CD4-positive, CD25-positive, alpha-beta regulatory T cell (primary cell): ENCODE results near the gene PREX1. TPM values are rescaled to one million over a fixed set of nuclear protein-coding genes. Genes with fewer than 3 reads are reported as not detected.
"Not testable (repeated sequence)": the region's sequence is repeated elsewhere in the genome, so short reads cannot be mapped to it uniquely, and the experiment has no call there.

ENCODE experiments used
- ATAC-seq, 2 donors: fragments of 150-1000 bp; cut with Tn5 transposase; one replicate each; pipeline ENCODE4 v1.10.0; 2021; ENCODE audit warnings: low read depth in 2 of 2, moderate number of reproducible peaks in 2 of 2, moderate library complexity in 1 of 2
- DNase-seq, 3 donors: peaks; one replicate each; pipeline versions ENCODE4 v3.0.0 to v3.0.0-alpha.2; 2012 to 2022; ENCODE audit warnings: mixed read lengths in 1 of 3
- H3K27ac ChIP-seq: one replicate; pipeline ENCODE4 v1.7.0; 2013; ENCODE audit warnings: mild to moderate bottlenecking, low read length; ENCODE audit not compliant: insufficient read depth, poor library complexity, severe bottlenecking
- H3K27me3 ChIP-seq: one replicate; pipeline ENCODE4 v1.7.0; 2013; ENCODE audit warnings: low read length; ENCODE audit not compliant: control insufficient read depth, insufficient read depth
- H3K36me3 ChIP-seq: one replicate; pipeline ENCODE4 v1.7.0; 2013; ENCODE audit warnings: mild to moderate bottlenecking, low read length, moderate library complexity; ENCODE audit not compliant: control insufficient read depth, insufficient read depth
- H3K4me1 ChIP-seq: 2 replicates; pipeline ENCODE4 v1.7.0; 2013; ENCODE audit warnings: mild to moderate bottlenecking, low read length; ENCODE audit not compliant: insufficient read depth, control insufficient read depth, poor library complexity, severe bottlenecking
- H3K4me3 ChIP-seq: one replicate; pipeline ENCODE4 v1.7.0; 2013; ENCODE audit warnings: low read depth, mild to moderate bottlenecking, low read length, moderate library complexity
- H3K9me3 ChIP-seq, 2 experiments: 1 replicate in 1 of 2; 2 replicates in 1 of 2; pipeline ENCODE4 v1.7.0; 2013; ENCODE audit warnings: low read length in 2 of 2, mild to moderate bottlenecking in 1 of 2, moderate library complexity in 1 of 2; ENCODE audit not compliant: control insufficient read depth in 2 of 2
- H3K27ac Mint-ChIP-seq, 3 donors: one replicate each; pipeline ENCODE4 v1.8.0; 2020 to 2022; ENCODE audit warnings: mild to moderate bottlenecking in 3 of 3, mixed read lengths in 3 of 3, moderate library complexity in 2 of 3
- H3K27me3 Mint-ChIP-seq: one replicate; pipeline ENCODE4 v1.8.0; 2022; ENCODE audit warnings: mild to moderate bottlenecking, mixed read lengths
- H3K36me3 Mint-ChIP-seq: one replicate; pipeline ENCODE4 v1.8.0; 2020; ENCODE audit warnings: mixed read lengths
- H3K4me1 Mint-ChIP-seq, 4 donors: one replicate each; pipeline ENCODE4 v1.8.0; 2020 to 2022; ENCODE audit warnings: mixed read lengths in 4 of 4, mild to moderate bottlenecking in 1 of 4
- H3K4me3 Mint-ChIP-seq, 4 donors: one replicate each; pipeline ENCODE4 v1.8.0; 2020 to 2022; ENCODE audit warnings: mild to moderate bottlenecking in 4 of 4, mixed read lengths in 4 of 4, moderate library complexity in 3 of 4
- H3K9me3 Mint-ChIP-seq, 7 donors: one replicate each; pipeline ENCODE4 v1.8.0; 2020 to 2022; ENCODE audit warnings: mixed read lengths in 7 of 7, mild to moderate bottlenecking in 3 of 7, moderate library complexity in 2 of 7
- polyA plus RNA-seq, 4 donors: library from polyadenylated mRNA; unstranded; fragments of 300-500 nt; fragmentation: Illumina TruSeq; gene quantifications; one replicate each; pipeline ENCODE4 v1.2.3, GENCODE V29; 2021
- total RNA-seq: library from RNA; stranded (reverse); gene quantifications from one replicate; pipeline ENCODE4 v1.2.3, GENCODE V29; 2022

PREX1 gene
- total and polyA plus RNA-seq, 5 donors from 2014 or later: 40.8 to 264 (median 57.0) TPM

DNA sequence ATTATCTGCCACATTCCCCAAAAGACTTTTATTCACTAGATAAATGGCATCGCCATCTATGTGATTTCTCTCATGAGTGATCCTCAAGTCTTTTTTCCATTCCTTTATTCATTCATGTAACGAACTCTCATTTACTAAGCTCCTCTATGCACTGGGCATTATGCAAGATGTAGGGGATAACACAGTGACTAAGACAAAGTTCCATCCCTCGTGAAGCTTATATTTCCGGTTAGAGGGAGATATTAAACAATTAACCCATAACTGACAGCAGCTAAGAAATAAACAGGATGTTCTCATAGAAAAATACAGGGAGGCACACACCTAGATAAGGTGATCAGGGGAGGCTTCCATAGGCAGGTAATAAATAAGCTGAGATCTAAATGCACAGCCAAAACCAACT is 17.2 kb upstream of the PREX1 start:
- ATAC-seq: peak; percentile 19 to 47
- Histone ChIP-seq H3K9me3 (no peaks in the 10 kb centered on the region), H3K27me3 (no peaks in the 10 kb centered on the region), H3K27ac (no peak overlapping the region), H3K4me3 (no peak overlapping the region), H3K36me3 (no peaks in the 10 kb centered on the region), H3K4me1 (peaks cover 9% of the 10 kb centered on the region)
- DNase-seq: peak in 1 of 3 donors; percentile 38
- H3K9me3 Mint-ChIP-seq: peaks cover 0 to under 1% (median 0%) of the 10 kb centered on the region in 7 donors
- H3K27me3 Mint-ChIP-seq: peaks cover 4% of the 10 kb centered on the region
- H3K4me1 Mint-ChIP-seq: peaks cover 9 to 32% (median 14%) of the 10 kb centered on the region in 4 donors
- no peaks in the 10 kb centered on the region for H3K36me3 Mint-ChIP-seq
- H3K4me3 Mint-ChIP-seq: peak overlapping the region in 1 of 4 donors; percentile 21
- peak overlapping the region in 2 of 3 donors; percentile 39 to 44 for H3K27ac Mint-ChIP-seq

DNA sequence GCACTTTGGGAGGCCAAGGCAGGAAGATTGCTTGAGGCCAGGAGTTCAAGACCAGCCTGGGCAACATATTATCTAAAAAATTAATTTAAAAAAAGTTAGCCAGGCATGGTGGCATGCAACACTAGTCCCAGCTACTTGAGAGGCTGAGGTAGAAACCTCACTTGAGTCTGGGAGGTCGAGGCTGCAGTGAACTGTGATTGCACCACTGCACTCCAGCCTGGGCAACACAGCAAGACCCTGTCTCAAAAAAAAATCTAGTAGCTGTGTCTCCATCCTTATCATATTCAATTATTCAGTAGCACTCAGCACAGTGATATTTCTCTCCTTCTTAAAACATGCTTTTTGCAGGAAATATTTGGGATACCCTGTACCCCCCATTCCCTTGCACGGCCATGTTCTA is 16.1 kb upstream of the PREX1 start:
- H3K27me3 ChIP-seq, H3K4me3 Mint-ChIP-seq, H3K4me1 ChIP-seq, H3K27ac Mint-ChIP-seq, H3K36me3 ChIP-seq, H3K9me3 ChIP-seq, H3K4me3 ChIP-seq, H3K9me3 Mint-ChIP-seq, DNase-seq, H3K27ac ChIP-seq, H3K27me3 Mint-ChIP-seq, ATAC-seq, H3K36me3 Mint-ChIP-seq: not testable (repeated sequence)
- H3K4me1 Mint-ChIP-seq: peaks cover 13 to 39% (median 17%) of the 10 kb centered on the region in 4 donors

DNA sequence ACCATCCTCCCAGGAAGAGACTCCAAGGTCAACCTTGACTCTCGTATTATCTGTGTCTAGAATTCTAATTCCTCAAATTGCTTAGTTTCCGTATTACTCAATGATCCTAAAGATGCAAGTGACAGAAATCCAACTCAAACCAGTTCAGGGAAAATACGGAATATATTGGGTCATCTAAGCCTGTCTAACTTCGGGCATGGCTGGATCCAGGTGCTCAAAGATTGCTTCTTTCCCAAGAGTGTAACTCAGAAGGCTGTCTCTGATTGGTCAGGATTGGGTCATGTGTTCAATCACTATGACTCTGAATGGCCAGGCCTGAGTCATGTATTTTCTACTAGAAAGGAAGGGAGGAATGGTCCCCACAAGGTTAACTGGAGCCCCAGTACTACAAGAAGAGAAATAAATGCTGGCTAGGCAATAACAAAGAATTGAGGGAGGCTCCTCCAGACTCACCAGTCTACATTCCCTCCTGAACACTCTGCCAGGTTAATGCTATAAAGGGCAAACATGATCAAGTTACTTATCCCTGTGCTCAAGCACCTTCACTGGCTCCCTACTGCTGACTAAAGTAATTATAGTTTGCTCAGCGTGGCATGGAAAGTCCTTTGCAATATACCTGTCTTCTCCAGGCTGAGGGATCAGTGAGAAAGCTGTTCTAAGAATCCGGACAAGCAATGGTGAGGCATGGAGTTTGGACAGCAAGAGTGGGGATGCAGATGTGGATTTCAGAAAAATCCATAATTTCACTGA is 15.4 kb upstream of the PREX1 start:
- Mint-ChIP-seq H3K9me3 (no peaks in the 10 kb centered on the region), H3K4me1 (peaks cover 13 to 39% (median 17%) of the 10 kb centered on the region in 4 donors), H3K27ac (peak overlapping the region in 1 of 3 donors; percentile 8), H3K4me3 (no peak overlapping the region), H3K27me3 (peaks cover 4% of the 10 kb centered on the region), H3K36me3 (no peaks in the 10 kb centered on the region)
- ATAC-seq (no peak), DNase-seq (peak in 1 of 3 donors; percentile 5)
- Histone ChIP-seq H3K27me3 (no peaks in the 10 kb centered on the region), H3K27ac (no peak overlapping the region), H3K4me3 (no peak overlapping the region), H3K4me1 (peaks cover 9% of the 10 kb centered on the region), H3K36me3 (no peaks in the 10 kb centered on the region), H3K9me3 (no peaks in the 10 kb centered on the region)

DNA sequence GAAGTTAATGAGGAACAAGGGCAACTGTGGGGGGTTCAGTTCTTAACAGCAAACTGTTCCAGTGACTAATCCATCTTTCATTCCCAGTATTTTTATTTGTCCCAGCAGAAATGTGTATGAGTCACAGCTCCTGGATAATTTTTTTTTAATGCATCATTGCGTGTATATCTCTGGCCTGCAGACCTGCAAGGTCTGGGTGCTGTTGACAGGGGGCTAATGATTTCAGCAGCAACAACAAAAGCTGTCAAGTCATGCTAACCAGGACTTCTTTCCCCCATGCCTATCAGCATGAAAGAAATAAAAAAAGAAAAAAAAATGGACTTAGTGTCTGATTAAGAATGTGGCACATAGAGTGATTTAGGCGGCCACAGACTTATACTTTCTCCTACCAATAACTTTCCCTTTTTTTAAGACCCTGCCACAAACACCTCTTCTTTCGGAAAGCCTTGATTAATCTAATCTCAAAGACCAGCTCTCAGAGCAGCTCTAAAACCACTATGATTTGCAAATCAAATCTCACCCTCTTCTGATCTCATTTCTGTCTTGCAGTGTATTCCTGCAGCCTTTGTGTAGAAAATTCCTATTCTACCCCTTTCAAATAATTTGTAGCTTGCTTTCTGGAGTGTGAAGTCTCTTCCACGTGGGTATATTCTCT is 14.2 kb upstream of the PREX1 start:
- no peaks in the 10 kb centered on the region for H3K36me3 ChIP-seq
- DNase-seq: no peak
- peak overlapping the region in 1 of 3 donors; percentile 52 for H3K27ac Mint-ChIP-seq
- ATAC-seq: no peak
- H3K4me3 ChIP-seq: no peak overlapping the region
- peaks cover 8% of the 10 kb centered on the region for H3K4me1 ChIP-seq
- H3K27me3 ChIP-seq: no peaks in the 10 kb centered on the region
- no peaks in the 10 kb centered on the region for H3K9me3 ChIP-seq
- H3K36me3 Mint-ChIP-seq: no peaks in the 10 kb centered on the region
- no peak overlapping the region for H3K4me3 Mint-ChIP-seq
- H3K4me1 Mint-ChIP-seq: peaks cover 7 to 30% (median 11%) of the 10 kb centered on the region in 4 donors
- no peak overlapping the region for H3K27ac ChIP-seq
- H3K9me3 Mint-ChIP-seq: no peaks in the 10 kb centered on the region
- peaks cover 4% of the 10 kb centered on the region for H3K27me3 Mint-ChIP-seq

DNA sequence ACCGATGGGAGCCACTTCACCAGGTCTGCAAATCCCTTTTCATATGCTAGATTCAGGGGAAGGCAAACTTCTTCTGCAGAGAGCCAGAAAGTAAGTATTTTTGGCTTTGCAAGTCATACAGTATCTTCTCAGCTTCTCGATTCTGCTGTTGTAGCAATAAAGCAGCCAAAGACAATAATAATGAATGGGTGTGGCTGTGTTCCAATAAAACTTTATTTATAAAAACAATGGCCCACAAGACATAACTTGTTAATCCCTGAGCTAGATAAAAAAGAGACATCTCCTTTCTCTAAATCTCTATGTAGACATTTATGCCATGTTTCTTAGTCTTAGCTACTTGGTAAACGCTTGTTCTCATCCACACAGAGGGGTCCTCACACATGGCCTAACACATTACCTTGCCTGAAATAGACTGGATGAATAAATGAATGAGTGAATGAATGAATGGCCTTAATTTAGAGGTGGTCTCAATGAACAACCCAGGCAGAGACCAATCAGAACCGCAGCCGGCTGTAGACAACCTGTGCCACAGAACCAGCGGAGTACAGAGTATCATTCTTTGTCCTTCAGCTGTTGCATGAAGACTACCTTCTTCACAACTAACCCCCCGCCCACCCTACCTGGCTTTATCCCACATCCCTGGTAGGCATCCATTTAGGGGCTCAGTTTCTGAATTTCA is 13.5 kb upstream of the PREX1 start:
- H3K9me3 ChIP-seq: no peaks in the 10 kb centered on the region
- Mint-ChIP-seq H3K36me3 (no peaks in the 10 kb centered on the region), H3K4me1 (peaks cover 4 to 23% (median 11%) of the 10 kb centered on the region in 4 donors), H3K9me3 (no peaks in the 10 kb centered on the region), H3K27me3 (peaks cover 4% of the 10 kb centered on the region), H3K27ac (peak overlapping the region in 1 of 3 donors; percentile 52), H3K4me3 (no peak overlapping the region)
- H3K27ac ChIP-seq: no peak overlapping the region
- no peaks in the 10 kb centered on the region for H3K27me3 ChIP-seq
- no peaks in the 10 kb centered on the region for H3K36me3 ChIP-seq
- DNase-seq (no peak), ATAC-seq (no peak)
- H3K4me1 ChIP-seq: peaks cover under 1% of the 10 kb centered on the region
- no peak overlapping the region for H3K4me3 ChIP-seq

DNA sequence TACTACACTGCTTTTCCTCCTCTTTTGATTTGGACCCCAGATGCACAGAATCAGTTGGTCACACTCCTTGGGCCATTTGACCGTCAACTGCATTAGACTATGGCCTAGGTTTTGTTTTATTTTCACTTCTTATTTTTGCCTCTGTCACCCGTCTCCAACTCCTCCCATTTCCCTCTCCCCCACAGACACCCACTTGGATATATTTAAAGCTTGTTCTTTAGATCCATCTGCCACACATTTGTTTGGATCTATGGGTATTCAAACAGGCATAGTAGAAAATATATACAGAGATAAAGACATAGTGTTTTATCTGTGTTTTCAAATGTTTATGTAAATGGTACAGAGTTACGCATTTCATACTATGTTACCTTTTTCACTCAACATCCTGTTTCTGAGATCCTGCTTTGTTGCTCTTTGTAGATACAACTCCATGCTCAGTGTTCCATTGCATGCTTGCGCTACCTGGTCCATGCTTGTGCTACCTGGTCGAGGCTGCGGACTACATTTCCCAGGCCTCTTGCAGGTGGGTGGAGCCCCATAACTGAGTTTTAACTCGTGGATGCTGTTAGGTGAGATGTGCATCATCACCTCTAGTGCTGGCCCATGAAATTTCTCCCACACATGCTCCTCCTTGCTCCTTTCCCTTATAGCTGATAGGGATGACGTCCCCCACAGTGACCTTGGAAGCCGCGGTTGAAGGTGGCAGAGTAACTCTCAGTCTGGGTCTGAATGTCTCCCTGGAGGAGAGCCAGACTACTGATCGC is 11.5 kb upstream of the PREX1 start:
- H3K27ac ChIP-seq: no peak overlapping the region
- H3K4me3 Mint-ChIP-seq: no peak overlapping the region

DNA sequence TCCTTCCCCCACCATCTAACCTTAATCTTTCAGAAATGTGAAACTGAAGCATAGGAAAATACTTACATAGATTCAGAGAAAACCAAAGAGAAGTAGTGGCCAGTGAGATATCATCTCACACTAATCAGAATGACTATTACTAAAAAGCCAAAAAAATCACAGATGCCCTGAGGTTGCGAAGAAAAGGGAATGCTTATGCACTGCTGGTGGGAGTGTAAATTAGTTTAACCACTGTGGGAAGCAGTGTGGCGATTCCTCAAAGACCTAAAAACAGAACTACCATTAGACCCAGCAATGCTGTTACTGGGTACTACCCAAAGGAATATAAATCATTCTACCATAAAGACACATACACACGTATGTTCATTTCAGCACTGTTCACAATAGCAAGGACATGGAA is 9.2 kb upstream of the PREX1 start:
- H3K36me3 ChIP-seq: no peaks in the 10 kb centered on the region
- no peak for ATAC-seq
- no peak overlapping the region for H3K4me3 ChIP-seq
- Mint-ChIP-seq H3K4me1 (peaks cover 0 to 9% (median 7%) of the 10 kb centered on the region in 4 donors), H3K27ac (no peak overlapping the region), H3K4me3 (no peak overlapping the region), H3K36me3 (no peaks in the 10 kb centered on the region), H3K9me3 (no peaks in the 10 kb centered on the region), H3K27me3 (peaks cover 17% of the 10 kb centered on the region)
- no peaks in the 10 kb centered on the region for H3K4me1 ChIP-seq
- no peak for DNase-seq
- H3K27me3 ChIP-seq: no peaks in the 10 kb centered on the region
- H3K9me3 ChIP-seq: no peaks in the 10 kb centered on the region
- no peak overlapping the region for H3K27ac ChIP-seq

More for the DNA sequence above, 11.5 kb upstream of the PREX1 start:
- Histone ChIP-seq H3K27me3 (no peaks in the 10 kb centered on the region), H3K4me3 (no peak overlapping the region), H3K36me3 (no peaks in the 10 kb centered on the region), H3K9me3 (no peaks in the 10 kb centered on the region), H3K4me1 (no peaks in the 10 kb centered on the region)
- Mint-ChIP-seq H3K9me3 (no peaks in the 10 kb centered on the region), H3K27me3 (peaks cover 15% of the 10 kb centered on the region), H3K4me1 (peaks cover 0 to 7% (median 6%) of the 10 kb centered on the region in 4 donors), H3K27ac (peak overlapping the region in 1 of 3 donors; percentile 80), H3K36me3 (no peaks in the 10 kb centered on the region)
- no peak for DNase-seq
- ATAC-seq: no peak
